Astrocyte of the cerebellum (primary cell): ENCODE measurements around the gene CD101.
A peak's percentile ranks its signal among the peaks of the same experiment; 100 is the strongest.

Experiments used
- DNase-seq: peaks from one replicate; pipeline ENCODE4 v3.0.0-alpha.2; 2011; ENCODE audit warnings: low read depth
- H3K4me3 ChIP-seq: 2 replicates; pipeline ENCODE4 v1.5.1; 2011; ENCODE audit warnings: mild to moderate bottlenecking, low read depth, low read length, moderate library complexity
- in situ Hi-C: cut with HindIII; loops from 2 replicates; pipeline ENCODE4 v1.10.0; 2017; ENCODE audit warnings: low sequenced_read_pairs
- TF ChIP-seq, protein P1 (sequence below): IDR thresholded peaks from 2 replicates; pipeline ENCODE4 v1.5.1; 2012; ENCODE audit warnings: low read length, low read depth, moderate library complexity, mild to moderate bottlenecking; ENCODE audit errors: missing control alignments

Gene CD101

DNA sequence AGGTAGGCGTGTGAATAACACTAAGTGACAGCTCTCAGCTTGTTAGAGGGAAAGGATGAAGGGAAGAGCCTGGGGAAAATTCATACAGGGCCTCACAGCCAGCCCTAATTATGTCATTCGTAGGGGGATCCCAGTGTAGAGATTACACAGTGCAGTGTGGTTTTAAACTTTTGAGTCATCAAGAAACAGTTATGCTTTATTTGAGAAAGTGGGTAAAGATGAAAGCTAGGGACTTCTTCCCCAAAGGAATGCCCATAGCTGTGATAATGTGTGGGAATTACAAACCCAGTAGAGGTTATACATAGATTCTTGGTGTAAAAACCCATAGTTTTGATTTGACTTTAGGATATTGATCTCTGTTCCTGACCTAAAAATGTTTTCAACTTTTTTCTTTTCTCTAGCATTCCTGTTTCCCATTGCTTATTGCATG lies 60.4 kb downstream of the CD101 start:
- DNase-seq: peak; percentile 85
- TF ChIP-seq, protein P1, sequence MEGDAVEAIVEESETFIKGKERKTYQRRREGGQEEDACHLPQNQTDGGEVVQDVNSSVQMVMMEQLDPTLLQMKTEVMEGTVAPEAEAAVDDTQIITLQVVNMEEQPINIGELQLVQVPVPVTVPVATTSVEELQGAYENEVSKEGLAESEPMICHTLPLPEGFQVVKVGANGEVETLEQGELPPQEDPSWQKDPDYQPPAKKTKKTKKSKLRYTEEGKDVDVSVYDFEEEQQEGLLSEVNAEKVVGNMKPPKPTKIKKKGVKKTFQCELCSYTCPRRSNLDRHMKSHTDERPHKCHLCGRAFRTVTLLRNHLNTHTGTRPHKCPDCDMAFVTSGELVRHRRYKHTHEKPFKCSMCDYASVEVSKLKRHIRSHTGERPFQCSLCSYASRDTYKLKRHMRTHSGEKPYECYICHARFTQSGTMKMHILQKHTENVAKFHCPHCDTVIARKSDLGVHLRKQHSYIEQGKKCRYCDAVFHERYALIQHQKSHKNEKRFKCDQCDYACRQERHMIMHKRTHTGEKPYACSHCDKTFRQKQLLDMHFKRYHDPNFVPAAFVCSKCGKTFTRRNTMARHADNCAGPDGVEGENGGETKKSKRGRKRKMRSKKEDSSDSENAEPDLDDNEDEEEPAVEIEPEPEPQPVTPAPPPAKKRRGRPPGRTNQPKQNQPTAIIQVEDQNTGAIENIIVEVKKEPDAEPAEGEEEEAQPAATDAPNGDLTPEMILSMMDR: no peak
- in situ Hi-C loops: loop anchor here (25.0 kb wide), 2 partner anchors 225 to 325 kb away; no protein-coding TSS in a partner anchor
- no peak overlapping the region for H3K4me3 ChIP-seq

DNA sequence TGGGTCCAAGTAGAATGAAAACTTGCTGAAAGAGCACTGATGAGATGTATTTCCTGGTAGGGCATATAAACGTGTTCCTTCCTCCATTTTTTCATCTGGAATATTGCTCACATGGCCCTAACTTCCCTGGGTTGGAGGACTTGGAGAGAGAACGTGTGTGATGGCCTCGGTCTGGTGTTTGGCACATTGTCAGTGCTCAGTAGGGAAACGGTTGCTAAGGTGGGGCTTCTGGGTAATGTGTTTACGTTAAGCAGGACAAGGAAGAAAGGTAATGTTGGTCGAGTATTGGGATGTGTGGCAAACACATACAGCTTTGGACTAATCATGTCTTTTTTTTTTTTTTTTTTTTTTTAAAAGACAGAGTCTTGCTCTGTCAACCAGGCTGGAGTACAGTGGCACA lies 64.8 kb downstream of the CD101 start:
- in situ Hi-C loops: loop anchor here (25.0 kb wide), 2 partner anchors 221 to 329 kb away; no protein-coding TSS in a partner anchor
- TF ChIP-seq, protein P1: no peak
- H3K4me3 ChIP-seq: no peak overlapping the region

DNA sequence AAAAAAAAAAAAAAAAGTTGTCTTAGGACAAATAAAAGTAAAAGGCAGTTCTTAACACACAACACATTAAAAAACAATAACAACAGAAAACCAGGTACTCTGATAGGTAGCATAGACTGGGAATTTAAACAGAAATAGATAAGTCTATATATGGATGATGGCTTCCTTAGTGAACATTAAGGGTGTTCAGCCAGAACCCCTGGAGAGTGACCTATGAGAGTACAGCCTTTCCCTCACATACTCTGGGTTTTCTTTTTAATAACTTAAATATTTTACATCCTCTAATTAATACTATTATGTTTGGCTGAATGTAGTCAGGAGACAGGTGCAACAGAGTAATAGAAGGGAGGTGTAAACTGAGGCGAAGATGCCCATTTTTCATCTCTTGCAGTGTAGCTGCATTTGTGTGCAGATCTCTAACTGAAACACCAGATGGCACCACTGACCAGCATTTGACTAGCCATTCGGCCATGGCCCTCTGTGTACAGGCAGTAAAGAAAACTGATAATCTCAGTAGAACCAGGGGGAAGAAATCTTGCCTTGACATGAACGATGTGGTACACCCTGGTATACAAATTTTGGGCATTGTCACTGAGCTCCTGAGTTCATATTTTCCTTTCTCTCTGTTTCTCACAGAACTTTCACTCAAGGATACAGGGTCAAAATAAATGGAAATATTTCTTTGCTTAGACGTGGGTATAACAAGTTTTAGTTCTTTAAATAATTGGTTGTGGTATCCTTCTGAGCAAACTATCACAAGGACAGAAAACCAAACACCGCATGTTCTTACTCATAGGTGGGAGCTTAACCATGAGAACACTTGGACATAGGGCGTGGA lies 66.2 kb downstream of the CD101 start:
- no peak for DNase-seq
- TF ChIP-seq, protein P1: peak; percentile 75
- in situ Hi-C loops: loop anchor here (25.0 kb wide), 2 partner anchors 220 to 330 kb away; no protein-coding TSS in a partner anchor
- H3K4me3 ChIP-seq: no peak overlapping the region

More for the DNA sequence above, 64.8 kb downstream of the CD101 start:
- no peak for DNase-seq

DNA sequence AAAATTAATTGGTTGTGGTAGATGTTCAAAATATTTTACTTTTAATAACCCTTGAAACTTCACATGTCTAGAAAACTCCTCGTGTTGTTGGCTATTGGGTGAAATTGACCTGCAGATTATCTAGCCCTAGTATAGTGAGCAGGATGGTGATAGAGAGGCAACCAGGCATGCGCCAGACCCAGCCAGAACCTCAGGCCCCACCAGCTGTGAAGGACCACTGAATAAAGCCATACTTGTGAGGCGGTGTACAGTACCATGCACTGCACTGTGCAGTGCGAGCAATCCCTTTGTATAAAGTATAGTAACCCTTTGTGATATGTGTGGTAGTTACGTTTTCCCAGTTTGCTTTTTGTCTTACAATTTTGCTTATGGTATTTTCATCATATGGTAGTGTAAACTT lies 67.0 kb downstream of the CD101 start:
- in situ Hi-C loops: loop anchor here (25.0 kb wide), 2 partner anchors 219 to 331 kb away; no protein-coding TSS in a partner anchor
- TF ChIP-seq, protein P1: no peak
- DNase-seq: no peak
- H3K4me3 ChIP-seq: no peak overlapping the region

DNA sequence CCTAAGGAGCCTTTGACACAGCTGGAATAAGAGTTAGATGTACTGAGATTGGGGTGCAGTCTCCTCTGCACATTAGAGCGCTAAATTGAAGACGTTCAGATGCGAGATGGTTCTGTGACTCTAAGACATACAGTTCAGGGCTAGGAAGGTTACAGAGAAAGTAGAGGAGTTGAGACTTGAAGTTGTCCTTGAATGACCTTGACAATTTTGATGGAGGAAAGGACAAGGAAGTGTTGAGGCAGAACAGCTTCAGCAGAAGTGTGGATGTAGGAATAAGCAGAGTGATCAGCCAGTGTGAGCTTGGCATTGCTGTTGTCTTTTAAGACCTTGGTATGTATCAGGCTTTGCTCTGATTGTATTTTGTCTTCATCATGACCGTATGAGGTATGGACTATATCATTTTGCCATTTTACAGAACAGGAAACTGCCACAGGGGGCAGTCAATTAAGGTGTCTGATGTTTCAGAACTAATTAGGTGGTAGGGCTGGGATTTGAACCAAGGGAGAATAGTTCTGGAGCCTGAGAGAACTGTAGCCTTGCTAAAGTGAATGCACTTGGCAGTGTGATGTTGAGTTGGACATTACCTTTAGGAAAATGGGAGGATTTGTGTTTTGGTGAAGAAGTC lies 67.8 kb downstream of the CD101 start:
- in situ Hi-C loops: loop anchor here (25.0 kb wide), 2 partner anchors 218 to 332 kb away; no protein-coding TSS in a partner anchor
- TF ChIP-seq, protein P1: no peak
- no peak overlapping the region for H3K4me3 ChIP-seq
- no peak for DNase-seq

DNA sequence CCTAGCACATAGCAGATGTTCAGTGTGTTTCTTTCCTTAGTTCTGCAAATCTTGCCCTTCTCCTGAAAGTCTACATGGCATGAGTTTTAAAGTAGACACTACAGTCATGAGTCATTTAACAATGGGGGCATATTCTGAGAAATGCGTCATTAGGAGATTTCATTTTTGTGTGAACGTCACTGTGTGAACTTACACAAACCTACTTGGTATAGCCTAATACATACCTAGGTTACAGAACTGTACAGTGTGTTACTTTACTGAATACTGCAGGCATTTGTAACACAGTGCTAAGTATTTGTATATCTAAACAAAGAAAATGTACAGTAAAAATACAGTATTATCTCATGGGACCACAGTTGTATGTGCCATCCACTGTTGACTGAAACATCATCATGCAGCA lies 68.6 kb downstream of the CD101 start:
- TF ChIP-seq, protein P1: no peak
- H3K4me3 ChIP-seq: no peak overlapping the region
- no peak for DNase-seq
- in situ Hi-C loops: loop anchor here (25.0 kb wide), 2 partner anchors 217 to 333 kb away; no protein-coding TSS in a partner anchor
